Measurements from ENCODE around the gene FRAT1. TPM values are rescaled to one million over a fixed set of nuclear protein-coding genes. Genes with fewer than 3 reads are reported as not detected.

FRAT1 gene
- total and polyA plus RNA-seq, 2 of the 8 experiments (the other 6 are each of a cell fraction or from before 2014, with no cell fraction given), result 1.9 to 5.2 TPM

DNA sequence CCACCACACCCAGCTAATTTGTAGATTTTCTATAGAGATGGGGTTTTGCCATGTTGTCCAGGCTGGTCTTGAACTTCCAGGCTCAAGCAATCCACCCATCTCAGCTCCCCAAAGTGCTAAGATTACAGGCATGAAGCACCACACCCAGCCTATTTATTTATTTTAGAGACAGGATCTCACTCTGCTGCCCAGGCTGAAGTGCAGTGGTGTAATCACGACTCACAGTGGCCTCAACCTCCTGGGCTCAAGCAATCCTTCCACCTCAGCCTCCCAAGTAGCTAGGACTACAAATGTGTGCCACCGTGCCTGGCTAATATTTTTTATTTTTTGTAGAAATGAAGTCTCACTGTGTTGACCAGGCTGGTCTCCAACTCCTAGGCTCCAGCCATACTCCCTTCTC, 22.3 kb downstream of the FRAT1 start:
- Histone ChIP-seq H2BK12ac (ENCODE audit: low read depth, low read length) (no peak overlapping the region; the same call in 1 of the 2 replicates), H2BK5ac (ENCODE audit: low read depth, low read length) (no peak overlapping the region), H4K8ac (ENCODE audit: extremely low read depth, insufficient read depth, low read length) (no peak overlapping the region), H3K36me3 (ENCODE audit: control insufficient read depth in 2 of 4, insufficient read depth in 4 of 4, low read length in 3 of 4) (no peaks in the 10 kb centered on the region), H2BK20ac (ENCODE audit: low read length) (no peak overlapping the region), H2AK5ac (ENCODE audit: low read depth, low read length) (no peak overlapping the region), H3K4ac (replicated peaks; ENCODE audit: insufficient read length, low read depth, low read length) (no peak overlapping the region), H3K4me2 (ENCODE audit: insufficient read depth in 1 of 2, low read depth in 2 of 2, low read length in 2 of 2) (no peak overlapping the region), H3K4me3 (ENCODE audit: extremely low read depth in 1 of 4, insufficient read depth in 2 of 4, low read depth in 3 of 4, low read length in 4 of 4) (no peak overlapping the region), H3K56ac (replicated peaks; ENCODE audit: insufficient read length, low read depth, low read length) (no peak overlapping the region), H3K27me3 (replicated peaks in 1 of 4; ENCODE audit: control insufficient read depth in 3 of 4, extremely low read depth in 1 of 4, insufficient read depth in 3 of 4, low read length in 3 of 4) (no peaks in the 10 kb centered on the region), H3K14ac (ENCODE audit: insufficient read length) (no peak overlapping the region), H3K9ac (replicated peaks in 1 of 4; ENCODE audit: extremely low read depth in 1 of 4, low read depth in 3 of 4, low read length in 3 of 4) (no peak overlapping the region), H3K79me2 (ENCODE audit: control insufficient read depth in 1 of 2, insufficient read depth in 2 of 2, low read length in 2 of 2) (no peaks in the 10 kb centered on the region), H3K23me2 (ENCODE audit: low read depth, low read length) (no peaks in the 10 kb centered on the region), H3K18ac (ENCODE audit: extremely low read depth, low read length) (no peak overlapping the region), H4K5ac (ENCODE audit: insufficient read length, low read depth, low read length) (no peak overlapping the region), H4K91ac (replicated peaks; ENCODE audit: insufficient read length, low read length) (no peak overlapping the region), H3K27ac (ENCODE audit: low read depth, low read length) (no peak overlapping the region), H3K9me3 (ENCODE audit: insufficient read depth in 2 of 2, low read depth in 1 of 2, low read length in 1 of 2) (no peaks in the 10 kb centered on the region), H2BK15ac (ENCODE audit: low read length) (no peak overlapping the region), H3K79me1 (ENCODE audit: low read depth, low read length) (no peaks in the 10 kb centered on the region), H2BK120ac (replicated peaks; ENCODE audit: low read depth, low read length) (no peak overlapping the region), H3K4me1 (replicated peaks in 1 of 4; ENCODE audit: control insufficient read depth in 3 of 4, insufficient read depth in 4 of 4, low read length in 3 of 4) (peaks cover 5 to 7% (median 6%) of the 10 kb centered on the region in 4 experiments), H4K20me1 (replicated peaks in 1 of 2; ENCODE audit: control insufficient read depth in 1 of 2, insufficient read depth in 2 of 2, low read length in 2 of 2) (no peaks in the 10 kb centered on the region), H3K23ac (ENCODE audit: insufficient read length) (no peak overlapping the region), H2AFZ (ENCODE audit: low read length) (no peak overlapping the region)
- CTCF ChIA-PET (ENCODE audit: partially characterized antibody), result interaction anchor here (0.8 to 3.3 kb wide), 8 partner anchors 9 to 316 kb away, joined by 3 to 24 read pairs (median 3); no protein-coding TSS in a partner anchor
- WGBS, 2 experiments (ENCODE audit: extremely low coverage in 1 of 2, insufficient coverage in 1 of 2, insufficient read length in 1 of 2, insufficient replicate concordance in 2 of 2, low coverage in 1 of 2, low lambda C conversion rate in 2 of 2, missing lambda C conversion rate in 1 of 2), result 93% methylated on average over 2 of the region's 2 CpGs; no CpG with 5 or more reads in 1 of the 2 experiments
- DNase-seq (ENCODE audit: low read depth in 1 of 2, low spot score in 2 of 2), result no peak
- POLR2A ChIA-PET (ENCODE audit: partially characterized antibody), result interaction anchor here (1.0 to 1.8 kb wide), 3 partner anchors 8 to 18 kb away, joined by 3 to 8 read pairs (median 5); no protein-coding TSS in a partner anchor
- FAIRE-seq, result no peak
- TF ChIP-seq, protein P1, sequence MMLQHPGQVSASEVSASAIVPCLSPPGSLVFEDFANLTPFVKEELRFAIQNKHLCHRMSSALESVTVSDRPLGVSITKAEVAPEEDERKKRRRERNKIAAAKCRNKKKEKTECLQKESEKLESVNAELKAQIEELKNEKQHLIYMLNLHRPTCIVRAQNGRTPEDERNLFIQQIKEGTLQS (IDR thresholded peaks at IDR 0.05; ENCODE audit: insufficient read depth, low read depth, low read length), result no peak
- TF ChIP-seq, protein P2, sequence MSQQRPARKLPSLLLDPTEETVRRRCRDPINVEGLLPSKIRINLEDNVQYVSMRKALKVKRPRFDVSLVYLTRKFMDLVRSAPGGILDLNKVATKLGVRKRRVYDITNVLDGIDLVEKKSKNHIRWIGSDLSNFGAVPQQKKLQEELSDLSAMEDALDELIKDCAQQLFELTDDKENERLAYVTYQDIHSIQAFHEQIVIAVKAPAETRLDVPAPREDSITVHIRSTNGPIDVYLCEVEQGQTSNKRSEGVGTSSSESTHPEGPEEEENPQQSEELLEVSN (IDR thresholded peaks at IDR 0.05), result no peak
- no peak for TF ChIP-seq CHD1 (IDR thresholded peaks at IDR 0.05; ENCODE audit: low read depth, low read length)
- TF ChIP-seq TBP (IDR thresholded peaks at IDR 0.05; ENCODE audit: low read depth, low read length), result no peak

All from H1 (cell line).